Astrocyte (in vitro differentiated cells and primary cell): ENCODE results near the gene SLC43A3. TPM values are rescaled to one million over a fixed set of nuclear protein-coding genes. Genes with fewer than 3 reads are reported as not detected.

Experiments
- DNase-seq: peaks from one replicate; pipeline ENCODE4 v3.0.0-alpha.2; 2010; ENCODE audit warnings: low read depth
- FAIRE-seq: peaks from 2 replicates; lab custom pipeline; 2011; peaks lifted over from hg19 to GRCh38; lab: Jason Lieb, UNC
- H2AFZ ChIP-seq: 2 replicates; pipeline ENCODE4 v1.6.0; 2012; ENCODE audit warnings: low read depth, low read length, inconsistent platforms
- H3K27ac ChIP-seq: 2 replicates; pipeline ENCODE4 v1.5.1; 2011; ENCODE audit warnings: low read depth, low read length, inconsistent platforms
- H3K27me3 ChIP-seq: 2 replicates; pipeline ENCODE4 v1.6.0; 2011; ENCODE audit warnings: low read length, inconsistent platforms; ENCODE audit not compliant: insufficient read depth
- H3K36me3 ChIP-seq: 2 replicates; pipeline ENCODE4 v1.5.1; 2011; ENCODE audit warnings: low read length, inconsistent platforms; ENCODE audit not compliant: insufficient read depth
- H3K4me1 ChIP-seq: 2 replicates; pipeline ENCODE4 v1.5.1; 2011; ENCODE audit warnings: low read length, inconsistent platforms; ENCODE audit not compliant: insufficient read depth
- H3K4me2 ChIP-seq: 2 replicates; pipeline ENCODE4 v1.6.0; 2012; ENCODE audit warnings: low read length, inconsistent platforms
- H3K4me3 ChIP-seq: 2 replicates; pipeline ENCODE4 v1.5.1; 2011; ENCODE audit warnings: low read depth, mild to moderate bottlenecking, low read length, inconsistent platforms; ENCODE audit not compliant: insufficient read depth
- H3K79me2 ChIP-seq: 2 replicates; pipeline ENCODE4 v1.6.0; 2012; ENCODE audit warnings: mild to moderate bottlenecking, low read length, inconsistent platforms; ENCODE audit not compliant: insufficient read depth
- H3K9ac ChIP-seq: 2 replicates; pipeline ENCODE4 v1.6.0; 2012; ENCODE audit warnings: mild to moderate bottlenecking, low read length, inconsistent platforms
- H3K9me3 ChIP-seq: 2 replicates; pipeline ENCODE4 v1.5.1; 2012; ENCODE audit warnings: low read depth, mild to moderate bottlenecking, low read length, inconsistent platforms; ENCODE audit not compliant: insufficient read depth
- H4K20me1 ChIP-seq: 2 replicates; pipeline ENCODE4 v1.6.0; 2012; ENCODE audit warnings: low read length, inconsistent platforms; ENCODE audit not compliant: insufficient read depth
- H3K27ac Mint-ChIP-seq: one replicate; pipeline ENCODE4 v1.8.0; 2021; ENCODE audit warnings: mild to moderate bottlenecking, mixed read lengths; ENCODE audit not compliant: unreplicated experiment
- H3K27me3 Mint-ChIP-seq: one replicate; pipeline ENCODE4 v1.8.0; 2021; ENCODE audit warnings: low read depth, mixed read lengths; ENCODE audit not compliant: unreplicated experiment
- H3K36me3 Mint-ChIP-seq: one replicate; pipeline ENCODE4 v1.8.0; 2021; ENCODE audit warnings: low read depth, mixed read lengths; ENCODE audit not compliant: unreplicated experiment
- H3K4me1 Mint-ChIP-seq: one replicate; pipeline ENCODE4 v1.8.0; 2021; ENCODE audit warnings: low read depth, mixed read lengths; ENCODE audit not compliant: unreplicated experiment
- H3K4me3 Mint-ChIP-seq: one replicate; pipeline ENCODE4 v1.8.0; 2021; ENCODE audit warnings: mild to moderate bottlenecking, moderate library complexity, mixed read lengths; ENCODE audit not compliant: unreplicated experiment
- H3K9me3 Mint-ChIP-seq: one replicate; pipeline ENCODE4 v1.8.0; 2021; ENCODE audit warnings: mild to moderate bottlenecking, mixed read lengths; ENCODE audit not compliant: unreplicated experiment
- CTCF ChIP-seq: IDR thresholded peaks from 2 replicates; pipeline ENCODE4 v1.5.1; 2011; ENCODE audit warnings: low read depth, mild to moderate bottlenecking, inconsistent platforms, low read length, moderate library complexity; ENCODE audit not compliant: insufficient read depth
- EZH2 ChIP-seq: IDR thresholded peaks from 2 replicates; pipeline ENCODE4 v1.6.1; 2012; ENCODE audit warnings: mild to moderate bottlenecking, low read length, inconsistent platforms; ENCODE audit not compliant: insufficient read depth
- total RNA-seq: library from RNA; stranded (reverse); gene quantifications from 2 replicates; pipeline ENCODE4 v1.2.1, GENCODE V29; 2021

SLC43A3 gene
- total RNA-seq, 1 donor from 2014 or later: 16.4 TPM

- peaks cover 5% of the 10 kb centered on the region for H3K4me1 Mint-ChIP-seq
- peaks cover 68% of the 10 kb centered on the region for H3K27me3 Mint-ChIP-seq
- Histone ChIP-seq H3K27ac (no peak overlapping the region), H3K9ac (no peak overlapping the region), H3K4me1 (peaks cover 10% of the 10 kb centered on the region), H2AFZ (no peak overlapping the region), H3K36me3 (no peaks in the 10 kb centered on the region), H3K9me3 (no peaks in the 10 kb centered on the region), H4K20me1 (peaks cover 7% of the 10 kb centered on the region), H3K4me2 (no peak overlapping the region), H3K79me2 (no peaks in the 10 kb centered on the region), H3K4me3 (no peak overlapping the region), H3K27me3 (peaks cover 38% of the 10 kb centered on the region)
- no peak overlapping the region for H3K27ac Mint-ChIP-seq
- TF ChIP-seq CTCF: no peak
- peak; percentile 28 for TF ChIP-seq EZH2
- H3K9me3 Mint-ChIP-seq: no peaks in the 10 kb centered on the region
- no peak overlapping the region for H3K4me3 Mint-ChIP-seq
- FAIRE-seq: no peak
- H3K36me3 Mint-ChIP-seq: no peaks in the 10 kb centered on the region
- no peak for DNase-seq
These were observed 37.0 kb upstream of the SLC43A3 start for GRCh38 chr11:57463671-57464538.

- Mint-ChIP-seq H3K27ac (no peak overlapping the region), H3K36me3 (no peaks in the 10 kb centered on the region), H3K27me3 (peaks cover 62% of the 10 kb centered on the region), H3K9me3 (no peaks in the 10 kb centered on the region), H3K4me1 (peaks cover 5% of the 10 kb centered on the region), H3K4me3 (no peak overlapping the region)
- Histone ChIP-seq H3K4me1 (peaks cover 13% of the 10 kb centered on the region), H2AFZ (no peak overlapping the region), H3K27ac (no peak overlapping the region), H3K4me2 (no peak overlapping the region), H3K9ac (no peak overlapping the region), H3K79me2 (no peaks in the 10 kb centered on the region), H3K9me3 (no peaks in the 10 kb centered on the region), H3K4me3 (no peak overlapping the region), H4K20me1 (peaks cover 9% of the 10 kb centered on the region), H3K36me3 (no peaks in the 10 kb centered on the region), H3K27me3 (peaks cover 46% of the 10 kb centered on the region)
- no peak for FAIRE-seq
- DNase-seq: no peak
- TF ChIP-seq EZH2: no peak
- no peak for TF ChIP-seq CTCF
These were observed 35.7 kb upstream of the SLC43A3 start for GRCh38 chr11:57462597-57462996.
